ENCODE results near the gene SENP1.

DNA sequence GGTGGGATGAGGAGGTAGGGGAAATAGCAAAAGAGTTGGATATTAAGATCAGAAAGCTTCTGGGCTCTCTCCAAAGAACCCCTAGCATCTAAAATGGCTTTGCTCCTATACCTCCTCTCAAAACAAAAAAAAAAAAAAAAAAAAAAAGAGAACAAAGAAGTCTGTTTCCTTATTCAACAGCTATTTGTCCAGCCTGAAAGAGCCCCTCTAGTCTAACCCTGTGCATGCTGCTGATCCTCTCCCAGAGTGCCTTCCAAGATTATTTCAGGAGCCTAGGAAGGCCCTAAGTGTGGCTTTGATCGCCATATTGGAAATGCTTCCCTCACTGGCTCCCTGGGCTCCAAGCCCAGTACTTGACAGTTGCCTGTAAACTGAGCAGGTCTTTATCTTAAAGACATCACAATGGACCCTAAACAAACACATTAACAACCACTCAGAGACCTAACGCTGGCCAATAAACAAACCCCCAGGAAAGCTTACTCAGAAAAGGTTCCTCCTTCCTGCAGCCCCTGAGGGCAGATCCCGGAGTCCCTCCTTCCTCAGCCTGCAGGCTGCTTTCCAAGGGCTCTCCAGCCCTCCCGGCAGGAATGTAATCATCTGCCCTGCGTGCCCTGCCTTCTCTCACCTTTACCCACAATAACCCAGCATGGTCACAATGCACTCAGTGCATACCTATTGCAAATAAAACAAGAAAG is 84.2 kb downstream of the SENP1 start:
- TF ChIP-seq, protein P1, sequence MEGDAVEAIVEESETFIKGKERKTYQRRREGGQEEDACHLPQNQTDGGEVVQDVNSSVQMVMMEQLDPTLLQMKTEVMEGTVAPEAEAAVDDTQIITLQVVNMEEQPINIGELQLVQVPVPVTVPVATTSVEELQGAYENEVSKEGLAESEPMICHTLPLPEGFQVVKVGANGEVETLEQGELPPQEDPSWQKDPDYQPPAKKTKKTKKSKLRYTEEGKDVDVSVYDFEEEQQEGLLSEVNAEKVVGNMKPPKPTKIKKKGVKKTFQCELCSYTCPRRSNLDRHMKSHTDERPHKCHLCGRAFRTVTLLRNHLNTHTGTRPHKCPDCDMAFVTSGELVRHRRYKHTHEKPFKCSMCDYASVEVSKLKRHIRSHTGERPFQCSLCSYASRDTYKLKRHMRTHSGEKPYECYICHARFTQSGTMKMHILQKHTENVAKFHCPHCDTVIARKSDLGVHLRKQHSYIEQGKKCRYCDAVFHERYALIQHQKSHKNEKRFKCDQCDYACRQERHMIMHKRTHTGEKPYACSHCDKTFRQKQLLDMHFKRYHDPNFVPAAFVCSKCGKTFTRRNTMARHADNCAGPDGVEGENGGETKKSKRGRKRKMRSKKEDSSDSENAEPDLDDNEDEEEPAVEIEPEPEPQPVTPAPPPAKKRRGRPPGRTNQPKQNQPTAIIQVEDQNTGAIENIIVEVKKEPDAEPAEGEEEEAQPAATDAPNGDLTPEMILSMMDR (IDR thresholded peaks at IDR 0.05): no peak
- no peak for TF ChIP-seq POLR2A (IDR thresholded peaks at IDR 0.05)
